ENCODE data around the gene PLXNA4. TPM values are rescaled to one million over a fixed set of nuclear protein-coding genes. Genes with fewer than 3 reads are reported as not detected.

The PLXNA4 gene
- polyA plus RNA-seq, 2 of the 4 experiments (the other 2 are of a cell fraction) = 0.12 to 0.34 TPM

- DNase-seq (ENCODE audit: low read depth in 1 of 2, low spot score in 1 of 2) = no peak
- Histone ChIP-seq H3K4me1 (no peaks in the 10 kb centered on the region), H3K9me3 (no peaks in the 10 kb centered on the region), H3K4me2 (no peak overlapping the region), H3K27ac (no peak overlapping the region), H3K4me3 (no peak overlapping the region)
- CTCF ChIA-PET = interaction anchor here (0.9 to 1.1 kb wide), 2 partner anchors 38 to 153 kb away, joined by 3 read pairs; no protein-coding TSS in a partner anchor
- POLR2A ChIA-PET = no interaction called here
- no peak for ATAC-seq
- FAIRE-seq = no peak
- 8% methylated on average over 5 of the region's 5 CpGs for WGBS (ENCODE audit: missing lambda C conversion rate)
- TF ChIP-seq PHF8 (IDR thresholded peaks at IDR 0.05; ENCODE audit: borderline replicate concordance, low read depth) = no peak
- TF ChIP-seq NPAS2 (CRISPR knock-in tag; IDR thresholded peaks at IDR 0.05; ENCODE audit: borderline replicate concordance) = no peak
- no peak for TF ChIP-seq JUN (IDR thresholded peaks at IDR 0.05)
- no peak for TF ChIP-seq HOXA7 (CRISPR knock-in tag; IDR thresholded peaks at IDR 0.05)
- TF ChIP-seq CEBPB (IDR thresholded peaks at IDR 0.05) = no peak
- no peak for TF ChIP-seq POLR2AphosphoS2 (conservative IDR thresholded peaks at IDR 0.05; ENCODE audit: low read length)
- no peak for TF ChIP-seq EP300 (IDR thresholded peaks at IDR 0.05)
- no peak for TF ChIP-seq PBX3 (IDR thresholded peaks at IDR 0.05)
- no peak for TF ChIP-seq FOSL2 (IDR thresholded peaks at IDR 0.05)
- TF ChIP-seq FOSL2 (CRISPR knock-in tag; IDR thresholded peaks at IDR 0.05) = no peak
- no peak for TF ChIP-seq JUNB (IDR thresholded peaks at IDR 0.05)
- TF ChIP-seq HOXB13 (CRISPR knock-in tag; IDR thresholded peaks at IDR 0.05; ENCODE audit: low read depth) = no peak
- TF ChIP-seq ZC3H11A (IDR thresholded peaks at IDR 0.05) = no peak
- no peak for TF ChIP-seq ELK1 (IDR thresholded peaks at IDR 0.05; ENCODE audit: low read depth, low read length)
- TF ChIP-seq RAD21 (conservative IDR thresholded peaks at IDR 0.05 in 1 of 2, IDR thresholded peaks at IDR 0.05 in 1 of 2) = no peak
- no peak for TF ChIP-seq RARB (CRISPR knock-in tag; IDR thresholded peaks at IDR 0.05)
- no peak for TF ChIP-seq CTCF (IDR thresholded peaks at IDR 0.05)
- no peak for TF ChIP-seq RCOR1 (IDR thresholded peaks at IDR 0.05; ENCODE audit: low read depth, low read length)
- no peak for TF ChIP-seq POLR2A (IDR thresholded peaks at IDR 0.05; ENCODE audit: low read length)
- TF ChIP-seq GATA3 (IDR thresholded peaks at IDR 0.05; ENCODE audit: borderline replicate concordance) = no peak
- TF ChIP-seq CBX8 (IDR thresholded peaks at IDR 0.05) = no peak
Observed at GRCh38 chr7:132269718-132270117, 306.6 kb downstream of the PLXNA4 start.

- no peak for DNase-seq (ENCODE audit: low read depth in 1 of 2, low spot score in 1 of 2)
- no peak for FAIRE-seq
Observed at GRCh38 chr7:132263151-132263550, 313.1 kb downstream of the PLXNA4 start.

More at GRCh38 chr7:132263151-132263550, 313.1 kb downstream of the PLXNA4 start:
- TF ChIP-seq HOXB5 (CRISPR knock-in tag; IDR thresholded peaks at IDR 0.05) (no peak), RNF2 (IDR thresholded peaks at IDR 0.05; ENCODE audit: borderline replicate concordance, low read depth) (no peak), NFE2L2 (conservative IDR thresholded peaks at IDR 0.05; ENCODE audit: low read length) (no peak), FOSB (CRISPR knock-in tag; IDR thresholded peaks at IDR 0.05) (no peak), ZSCAN20 (CRISPR knock-in tag; IDR thresholded peaks at IDR 0.05) (no peak), HOXA7 (CRISPR knock-in tag; IDR thresholded peaks at IDR 0.05) (no peak), CEBPB (IDR thresholded peaks at IDR 0.05) (no peak), POLR2A (IDR thresholded peaks at IDR 0.05; ENCODE audit: low read length) (no peak), BHLHE40 (IDR thresholded peaks at IDR 0.05; ENCODE audit: low read depth, low read length) (no peak), TP53 (CRISPR knock-in tag; IDR thresholded peaks at IDR 0.05) (no peak), JUNB (IDR thresholded peaks at IDR 0.05) (no peak)
- POLR2A ChIA-PET = no interaction called here
- no peak for ATAC-seq
- Histone ChIP-seq H3K9me3 (no peaks in the 10 kb centered on the region), H3K4me3 (no peak overlapping the region), H3K27ac (no peak overlapping the region), H3K4me1 (no peaks in the 10 kb centered on the region), H3K4me2 (no peak overlapping the region)
- CTCF ChIA-PET = interaction anchor here (1.0 to 2.9 kb wide), 6 partner anchors 11 to 574 kb away, joined by 3 to 8 read pairs (median 4); no protein-coding TSS in a partner anchor
- 23% methylated on average over 4 of the region's 4 CpGs for WGBS (ENCODE audit: missing lambda C conversion rate)

All from A549 (cell line).